SK-N-SH (cell line): ENCODE results near the gene RC3H2. TPM values are rescaled to one million over a fixed set of nuclear protein-coding genes. Genes with fewer than 3 reads are reported as not detected.

Source experiments
- CTCF ChIA-PET: fragments of 300-600, 350-600 bp; formaldehyde crosslinking; extraction: SDS; loops from one replicate; lab custom pipeline; 2021; lab: Yijun Ruan, JAX
- POLR2A ChIA-PET: fragments of 350-600 bp; sonication (Branson Sonifier 250); formaldehyde crosslinking; extraction: SDS; loops from one replicate; lab custom pipeline; 2020; ENCODE audit warnings: antibody characterized with exemption, inconsistent platforms; lab: Yijun Ruan, JAX
- DNase-seq: peaks from one replicate; pipeline ENCODE4 v3.0.0; 2012
- H2AFZ ChIP-seq: fragments of 200-600 bp; sonication (generic); 2 replicates; pipeline ENCODE4 v1.8.1; 2016; ENCODE audit warnings: antibody characterized with exemption, mild to moderate bottlenecking, low read depth
- H3F3A ChIP-seq: fragments of 200-600 bp; sonication (generic); replicated peaks from 2 replicates; pipeline ENCODE3; 2016; ENCODE audit warnings: antibody characterized with exemption, mild to moderate bottlenecking; ENCODE audit not compliant: insufficient read depth
- H3K27ac ChIP-seq, 2 experiments: fragments of 200-500 bp in 1 of 2; fragments of 200-600 bp in 1 of 2; sonication (Bioruptor generic) in 1 of 2; sonication (generic), shearing (Covaris generic) in 1 of 2; 2 replicates each; pipeline versions ENCODE4 v1.5.1 to v1.6.1; 2014 to 2016; ENCODE audit warnings: low read depth in 2 of 2, inconsistent platforms in 1 of 2, low read length in 1 of 2, mild to moderate bottlenecking in 1 of 2, mixed read lengths in 1 of 2
- H3K27me3 ChIP-seq: fragments of 200-600 bp; sonication (generic), shearing (Covaris generic); 2 replicates; pipeline ENCODE4 v1.6.1; 2016; ENCODE audit warnings: mixed run types; ENCODE audit not compliant: insufficient read depth
- H3K36me3 ChIP-seq, 2 experiments: fragments of 200-500 bp in 1 of 2; fragments of 200-600 bp in 1 of 2; sonication (Bioruptor generic) in 1 of 2; sonication (generic) in 1 of 2; replicated peaks in 1 of 2; 2 replicates each; pipeline versions ENCODE3 to v1.5.1; 2014 to 2016; ENCODE audit warnings: low read length in 1 of 2, mild to moderate bottlenecking in 1 of 2; ENCODE audit not compliant: insufficient read depth in 2 of 2, control insufficient read depth in 1 of 2
- H3K4me1 ChIP-seq, 2 experiments: fragments of 200-500 bp in 1 of 2; fragments of 200-600 bp in 1 of 2; sonication (Bioruptor generic) in 1 of 2; sonication (generic), shearing (Covaris generic) in 1 of 2; 2 replicates each; pipeline versions ENCODE4 v1.5.1 to v1.6.1; 2014 to 2016; ENCODE audit warnings: low read depth in 1 of 2, low read length in 1 of 2, mixed run types in 1 of 2; ENCODE audit not compliant: insufficient read depth in 2 of 2, control insufficient read depth in 1 of 2
- H3K4me2 ChIP-seq: fragments of 200-600 bp; sonication (generic), shearing (Covaris generic); 2 replicates; pipeline ENCODE4 v1.6.1; 2017; ENCODE audit warnings: mixed run types
- H3K4me3 ChIP-seq, 2 experiments: fragments of 200-500 bp in 1 of 2; fragments of 200-600 bp in 1 of 2; sonication (Bioruptor generic) in 1 of 2; sonication (generic), shearing (Covaris generic) in 1 of 2; 2 replicates each; pipeline versions ENCODE4 v1.5.1 to v1.8.1; 2014 to 2016; ENCODE audit warnings: low read depth in 2 of 2, inconsistent platforms in 1 of 2, low read length in 1 of 2, mild to moderate bottlenecking in 1 of 2, mixed read lengths in 1 of 2, moderate library complexity in 1 of 2
- H3K79me2 ChIP-seq: fragments of 200-600 bp; sonication (generic); 2 replicates; pipeline ENCODE4 v1.8.1; 2017; ENCODE audit warnings: mild to moderate bottlenecking; ENCODE audit not compliant: insufficient read depth
- H3K9ac ChIP-seq: fragments of 200-600 bp; sonication (generic); 2 replicates; pipeline ENCODE4 v1.6.1; 2017; ENCODE audit warnings: mixed run types
- H3K9me2 ChIP-seq: fragments of 200-600 bp; sonication (generic); 2 replicates; pipeline ENCODE4 v1.6.1; 2017; ENCODE audit warnings: mixed run types
- H3K9me3 ChIP-seq: fragments of 200-600 bp; sonication (generic); 2 replicates; pipeline ENCODE4 v1.6.1; 2017; ENCODE audit warnings: mixed run types, mild to moderate bottlenecking, moderate library complexity
- H4K20me1 ChIP-seq: fragments of 200-600 bp; sonication (generic); 2 replicates; pipeline ENCODE4 v1.6.1; 2017; ENCODE audit warnings: mild to moderate bottlenecking, mixed run types; ENCODE audit not compliant: insufficient read depth
- CHD2 ChIP-seq: fragments of 150-350 bp; IDR thresholded peaks from 2 replicates; pipeline ENCODE4 v1.6.1; 2018; ENCODE audit warnings: low read length; ENCODE audit not compliant: partially characterized antibody
- EP300 ChIP-seq, 2 experiments: IDR thresholded peaks; 2 replicates each; pipeline versions ENCODE4 v1.4.0 to v1.6.1; 2012; ENCODE audit warnings: borderline replicate concordance in 1 of 2, low read depth in 1 of 2, low read length in 1 of 2
- EZH2phosphoT487 ChIP-seq: fragments of 200-600 bp; sonication (generic); IDR thresholded peaks from 2 replicates; pipeline ENCODE4 v1.6.1; 2017; ENCODE audit warnings: low read depth, mixed run types, mild to moderate bottlenecking, antibody characterized with exemption, moderate library complexity, borderline replicate concordance
- FOXM1 ChIP-seq: IDR thresholded peaks from 2 replicates; pipeline ENCODE4 v1.4.0; 2012; ENCODE audit warnings: low read depth, mild to moderate bottlenecking
- GATA2 ChIP-seq: sonication (generic); formaldehyde crosslinking; IDR thresholded peaks from 2 replicates; pipeline ENCODE4 v1.5.0; 2020; ENCODE audit warnings: mild to moderate bottlenecking, missing genetic modification reagents
- JUND ChIP-seq: IDR thresholded peaks from 2 replicates; pipeline ENCODE4 v1.4.0; 2012
- MEF2A ChIP-seq: IDR thresholded peaks from 2 replicates; pipeline ENCODE4 v1.4.0; 2012; ENCODE audit warnings: low read depth, borderline replicate concordance
- MXI1 ChIP-seq: IDR thresholded peaks from 2 replicates; pipeline ENCODE4 v1.6.1; 2012; ENCODE audit warnings: mild to moderate bottlenecking, low read depth, low read length, improper control_type of control experiment
- RFX5 ChIP-seq: IDR thresholded peaks from 2 replicates; pipeline ENCODE4 v1.6.1; 2012; ENCODE audit warnings: mild to moderate bottlenecking, improper control_type of control experiment, low read length
- RXRA ChIP-seq: IDR thresholded peaks from 2 replicates; pipeline ENCODE4 v1.4.0; 2012; ENCODE audit warnings: low read depth, mild to moderate bottlenecking, borderline replicate concordance
- SIN3A ChIP-seq: IDR thresholded peaks from 2 replicates; pipeline ENCODE4 v1.6.1; 2012; ENCODE audit warnings: low read depth, mild to moderate bottlenecking, low read length, moderate library complexity, borderline replicate concordance
- YY1 ChIP-seq: IDR thresholded peaks from 2 replicates; pipeline ENCODE4 v1.4.0; 2012; ENCODE audit warnings: low read depth, mild to moderate bottlenecking
- WGBS: methylation state at CpG from one replicate; pipeline ENCODE4 v1.1.6; 2017; ENCODE audit warnings: low lambda C conversion rate; 5-methylcytosine and 5-hydroxymethylcytosine counted together
- polyA plus RNA-seq, 3 experiments: library from polyadenylated mRNA; depleted of rRNA; stranded (reverse); fragments of >200 nt; gene quantifications; 2 replicates each; pipeline ENCODE4 v1.2.3, GENCODE V29; 2012
- TF ChIP-seq, protein P1 (sequence below): fragments of 150-350 bp; IDR thresholded peaks from 2 replicates; pipeline ENCODE4 v1.6.1; 2016; ENCODE audit warnings: mild to moderate bottlenecking, low read depth, low read length
- TF ChIP-seq, protein P2 (sequence below): IDR thresholded peaks from 2 replicates; pipeline ENCODE4 v1.4.0; 2012; ENCODE audit warnings: low read depth
- TF ChIP-seq, protein P3 (sequence below): IDR thresholded peaks from 2 replicates; pipeline ENCODE4; 2012
- TF ChIP-seq, protein P4 (sequence below): IDR thresholded peaks from 2 replicates; pipeline ENCODE4 v1.4.0; 2012; ENCODE audit warnings: low read depth, borderline replicate concordance
- TF ChIP-seq, protein P5 (sequence below): fragments of 200-600 bp; sonication (generic); IDR thresholded peaks from 2 replicates; pipeline ENCODE4 v1.6.1; 2017; ENCODE audit warnings: antibody characterized with exemption, mild to moderate bottlenecking, moderate library complexity

RC3H2 gene
- polyA plus RNA-seq, 1 of the 3 experiments (the other 2 are of a cell fraction), result 12.4 TPM

DNA sequence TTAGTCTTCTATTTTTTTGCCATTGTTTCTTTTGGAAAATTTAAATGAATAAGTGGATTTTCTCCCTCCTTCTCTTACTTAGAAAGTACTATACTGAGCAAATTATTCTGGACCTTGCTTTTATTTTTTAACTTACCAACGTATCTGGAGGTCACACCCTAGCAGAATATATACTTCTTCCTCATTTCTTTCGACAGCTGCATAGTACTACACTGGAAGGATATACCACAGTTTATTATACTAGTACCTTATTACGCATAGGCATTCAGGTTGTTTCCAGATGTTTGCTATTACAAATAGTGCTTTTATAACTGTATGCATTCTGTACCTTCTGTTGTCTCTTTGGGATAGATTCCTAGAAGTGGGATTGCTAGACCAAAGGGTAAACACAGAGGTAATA is 16.7 kb downstream of the RC3H2 start:
- H3K27ac ChIP-seq, result no peak overlapping the region
- peaks cover 35% of the 10 kb centered on the region for H3K79me2 ChIP-seq
- no peak for DNase-seq
- ChIA-PET POLR2A (no interaction called here), CTCF (interaction anchor here (1.0 to 1.9 kb wide), 2 partner anchors 15 to 102 kb away, joined by 3 to 4 read pairs; no protein-coding TSS in a partner anchor)
- H3K4me2 ChIP-seq, result no peak overlapping the region
- H4K20me1 ChIP-seq, result no peaks in the 10 kb centered on the region; the same call in 1 of the 2 replicates
- H3K9ac ChIP-seq, result no peak overlapping the region
- H2AFZ ChIP-seq, result no peak overlapping the region
- no peaks in the 10 kb centered on the region for H3K9me2 ChIP-seq
- TF ChIP-seq, protein P1, sequence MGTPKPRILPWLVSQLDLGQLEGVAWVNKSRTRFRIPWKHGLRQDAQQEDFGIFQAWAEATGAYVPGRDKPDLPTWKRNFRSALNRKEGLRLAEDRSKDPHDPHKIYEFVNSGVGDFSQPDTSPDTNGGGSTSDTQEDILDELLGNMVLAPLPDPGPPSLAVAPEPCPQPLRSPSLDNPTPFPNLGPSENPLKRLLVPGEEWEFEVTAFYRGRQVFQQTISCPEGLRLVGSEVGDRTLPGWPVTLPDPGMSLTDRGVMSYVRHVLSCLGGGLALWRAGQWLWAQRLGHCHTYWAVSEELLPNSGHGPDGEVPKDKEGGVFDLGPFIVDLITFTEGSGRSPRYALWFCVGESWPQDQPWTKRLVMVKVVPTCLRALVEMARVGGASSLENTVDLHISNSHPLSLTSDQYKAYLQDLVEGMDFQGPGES, result no peak
- TF ChIP-seq JUND (no peak), FOXM1 (no peak), CHD2 (no peak), SIN3A (no peak), MEF2A (no peak), YY1 (no peak), MXI1 (no peak), GATA2 (CRISPR knock-in tag) (no peak), RFX5 (no peak), EZH2phosphoT487 (no peak), EP300 (IDR thresholded peaks at IDR 0.05; ENCODE audit: borderline replicate concordance in 1 of 2, low read depth in 1 of 2, low read length in 1 of 2) (no peak), RXRA (no peak)
- TF ChIP-seq, protein P2, sequence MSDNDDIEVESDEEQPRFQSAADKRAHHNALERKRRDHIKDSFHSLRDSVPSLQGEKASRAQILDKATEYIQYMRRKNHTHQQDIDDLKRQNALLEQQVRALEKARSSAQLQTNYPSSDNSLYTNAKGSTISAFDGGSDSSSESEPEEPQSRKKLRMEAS, result no peak
- TF ChIP-seq, protein P3, sequence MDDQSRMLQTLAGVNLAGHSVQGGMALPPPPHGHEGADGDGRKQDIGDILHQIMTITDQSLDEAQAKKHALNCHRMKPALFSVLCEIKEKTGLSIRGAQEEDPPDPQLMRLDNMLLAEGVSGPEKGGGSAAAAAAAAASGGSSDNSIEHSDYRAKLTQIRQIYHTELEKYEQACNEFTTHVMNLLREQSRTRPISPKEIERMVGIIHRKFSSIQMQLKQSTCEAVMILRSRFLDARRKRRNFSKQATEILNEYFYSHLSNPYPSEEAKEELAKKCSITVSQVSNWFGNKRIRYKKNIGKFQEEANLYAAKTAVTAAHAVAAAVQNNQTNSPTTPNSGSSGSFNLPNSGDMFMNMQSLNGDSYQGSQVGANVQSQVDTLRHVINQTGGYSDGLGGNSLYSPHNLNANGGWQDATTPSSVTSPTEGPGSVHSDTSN, result no peak
- TF ChIP-seq, protein P4, sequence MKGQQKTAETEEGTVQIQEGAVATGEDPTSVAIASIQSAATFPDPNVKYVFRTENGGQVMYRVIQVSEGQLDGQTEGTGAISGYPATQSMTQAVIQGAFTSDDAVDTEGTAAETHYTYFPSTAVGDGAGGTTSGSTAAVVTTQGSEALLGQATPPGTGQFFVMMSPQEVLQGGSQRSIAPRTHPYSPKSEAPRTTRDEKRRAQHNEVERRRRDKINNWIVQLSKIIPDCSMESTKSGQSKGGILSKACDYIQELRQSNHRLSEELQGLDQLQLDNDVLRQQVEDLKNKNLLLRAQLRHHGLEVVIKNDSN, result no peak
- TF ChIP-seq, protein P5, sequence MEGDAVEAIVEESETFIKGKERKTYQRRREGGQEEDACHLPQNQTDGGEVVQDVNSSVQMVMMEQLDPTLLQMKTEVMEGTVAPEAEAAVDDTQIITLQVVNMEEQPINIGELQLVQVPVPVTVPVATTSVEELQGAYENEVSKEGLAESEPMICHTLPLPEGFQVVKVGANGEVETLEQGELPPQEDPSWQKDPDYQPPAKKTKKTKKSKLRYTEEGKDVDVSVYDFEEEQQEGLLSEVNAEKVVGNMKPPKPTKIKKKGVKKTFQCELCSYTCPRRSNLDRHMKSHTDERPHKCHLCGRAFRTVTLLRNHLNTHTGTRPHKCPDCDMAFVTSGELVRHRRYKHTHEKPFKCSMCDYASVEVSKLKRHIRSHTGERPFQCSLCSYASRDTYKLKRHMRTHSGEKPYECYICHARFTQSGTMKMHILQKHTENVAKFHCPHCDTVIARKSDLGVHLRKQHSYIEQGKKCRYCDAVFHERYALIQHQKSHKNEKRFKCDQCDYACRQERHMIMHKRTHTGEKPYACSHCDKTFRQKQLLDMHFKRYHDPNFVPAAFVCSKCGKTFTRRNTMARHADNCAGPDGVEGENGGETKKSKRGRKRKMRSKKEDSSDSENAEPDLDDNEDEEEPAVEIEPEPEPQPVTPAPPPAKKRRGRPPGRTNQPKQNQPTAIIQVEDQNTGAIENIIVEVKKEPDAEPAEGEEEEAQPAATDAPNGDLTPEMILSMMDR, result no peak
- TF ChIP-seq, all 33 proteins: peak for 0
- 63% methylated on average over 3 of the region's 3 CpGs for WGBS
- Histone ChIP-seq H3K4me1 (no peaks in the 10 kb centered on the region), H3K4me3 (no peak overlapping the region), H3K36me3 (peaks cover 51 to 79% of the 10 kb centered on the region in 2 experiments), H3F3A (no peaks in the 10 kb centered on the region), H3K27me3 (no peaks in the 10 kb centered on the region), H3K9me3 (no peaks in the 10 kb centered on the region)
